ENCODE results near the gene CELF1. TPM values are rescaled to one million over a fixed set of nuclear protein-coding genes. Genes with fewer than 3 reads are reported as not detected.
A peak's percentile ranks its signal among the peaks of the same experiment; 100 is the strongest.

The CELF1 gene
- total RNA-seq, 2 experiments from 2014 or later: 103 to 111 TPM

DNA sequence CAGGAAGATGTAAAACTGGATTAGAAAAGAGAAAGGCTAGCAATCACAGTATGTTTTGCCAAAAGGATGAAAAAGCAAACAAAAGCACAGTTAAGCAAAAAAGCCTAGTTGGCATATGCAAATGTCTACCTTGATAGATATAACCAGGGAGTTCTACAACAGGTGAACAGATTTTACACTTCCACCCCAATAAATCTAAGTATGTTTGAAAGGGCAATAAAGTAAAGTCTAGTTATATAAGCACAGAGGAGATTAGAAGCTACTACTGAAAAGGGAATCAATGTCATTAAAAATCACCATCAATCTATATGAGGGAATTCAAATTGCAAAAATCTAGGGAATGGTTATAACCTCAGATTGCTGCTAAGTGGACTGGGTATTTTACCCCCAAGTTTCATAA lies 49.7 kb downstream of the CELF1 start:
- Histone ChIP-seq H3K4me3 (ENCODE audit: low read length) (no peak overlapping the region), H3K36me3 (ENCODE audit: insufficient read depth, low read length) (peaks cover 29% of the 10 kb centered on the region), H3K27ac (ENCODE audit: low read depth in 1 of 2, low read length in 2 of 2) (no peak overlapping the region), H3K9me3 (ENCODE audit: control insufficient read depth in 1 of 2, insufficient read depth in 1 of 2, low read length in 2 of 2) (no peaks in the 10 kb centered on the region), H3K4me1 (ENCODE audit: insufficient read depth, low read length) (peaks cover 26% of the 10 kb centered on the region), H3K27me3 (ENCODE audit: control insufficient read depth in 1 of 2, insufficient read depth in 2 of 2, low read length in 2 of 2) (no peaks in the 10 kb centered on the region)
- Mint-ChIP-seq H3K9me3 (no peaks in the 10 kb centered on the region), H3K4me1 (ENCODE audit: low read depth) (peaks cover 63% of the 10 kb centered on the region), H3K36me3 (ENCODE audit: low read depth) (peaks cover 54% of the 10 kb centered on the region), H3K27me3 (no peaks in the 10 kb centered on the region), H3K4me3 (no peak overlapping the region), H3K27ac (peak overlapping the region; percentile 5)
- ATAC-seq (ENCODE audit: poor library complexity): no peak
- intact Hi-C loops (cut with DNase I, micrococcal nuclease): no loop called here
- ChIA-PET POLR2A (interaction anchor here (1.0 kb wide), 1 partner anchor 15 kb away, joined by 3 read pairs; no protein-coding TSS in a partner anchor), CTCF (interaction anchor here (1.5 kb wide), 1 partner anchor 8 kb away, joined by 3 read pairs; no protein-coding TSS in a partner anchor)
- no peak for DNase-seq
- TF ChIP-seq, protein P1, sequence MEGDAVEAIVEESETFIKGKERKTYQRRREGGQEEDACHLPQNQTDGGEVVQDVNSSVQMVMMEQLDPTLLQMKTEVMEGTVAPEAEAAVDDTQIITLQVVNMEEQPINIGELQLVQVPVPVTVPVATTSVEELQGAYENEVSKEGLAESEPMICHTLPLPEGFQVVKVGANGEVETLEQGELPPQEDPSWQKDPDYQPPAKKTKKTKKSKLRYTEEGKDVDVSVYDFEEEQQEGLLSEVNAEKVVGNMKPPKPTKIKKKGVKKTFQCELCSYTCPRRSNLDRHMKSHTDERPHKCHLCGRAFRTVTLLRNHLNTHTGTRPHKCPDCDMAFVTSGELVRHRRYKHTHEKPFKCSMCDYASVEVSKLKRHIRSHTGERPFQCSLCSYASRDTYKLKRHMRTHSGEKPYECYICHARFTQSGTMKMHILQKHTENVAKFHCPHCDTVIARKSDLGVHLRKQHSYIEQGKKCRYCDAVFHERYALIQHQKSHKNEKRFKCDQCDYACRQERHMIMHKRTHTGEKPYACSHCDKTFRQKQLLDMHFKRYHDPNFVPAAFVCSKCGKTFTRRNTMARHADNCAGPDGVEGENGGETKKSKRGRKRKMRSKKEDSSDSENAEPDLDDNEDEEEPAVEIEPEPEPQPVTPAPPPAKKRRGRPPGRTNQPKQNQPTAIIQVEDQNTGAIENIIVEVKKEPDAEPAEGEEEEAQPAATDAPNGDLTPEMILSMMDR (IDR thresholded peaks at IDR 0.05): no peak

DNA sequence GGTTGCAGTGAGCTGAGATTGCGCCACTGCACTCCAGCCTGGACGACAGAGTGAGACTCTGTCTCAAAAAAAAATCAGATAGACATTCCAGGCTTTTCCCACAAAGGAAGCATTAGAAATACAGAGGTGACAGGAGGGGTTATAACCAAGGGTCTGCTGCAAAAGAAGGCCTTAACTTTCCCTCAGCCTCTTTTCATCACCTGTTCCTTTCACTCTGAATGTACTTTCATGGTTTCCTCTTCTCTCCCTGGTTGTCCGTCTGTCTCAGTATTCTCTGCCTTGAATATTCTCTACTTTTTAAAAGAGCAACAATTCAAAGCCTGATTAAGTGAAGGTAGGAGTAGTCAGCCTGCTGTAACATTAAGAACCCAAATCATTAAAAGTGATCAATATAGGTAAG lies 50.2 kb downstream of the CELF1 start:
- Mint-ChIP-seq H3K4me3 (no peak overlapping the region), H3K36me3 (ENCODE audit: low read depth) (peaks cover 54% of the 10 kb centered on the region), H3K4me1 (ENCODE audit: low read depth) (peaks cover 59% of the 10 kb centered on the region), H3K9me3 (no peaks in the 10 kb centered on the region), H3K27me3 (no peaks in the 10 kb centered on the region), H3K27ac (peak overlapping the region; percentile 5)
- Histone ChIP-seq H3K27me3 (ENCODE audit: control insufficient read depth in 1 of 2, insufficient read depth in 2 of 2, low read length in 2 of 2) (no peaks in the 10 kb centered on the region), H3K4me3 (ENCODE audit: low read length) (no peak overlapping the region), H3K27ac (ENCODE audit: low read depth in 1 of 2, low read length in 2 of 2) (no peak overlapping the region), H3K4me1 (ENCODE audit: insufficient read depth, low read length) (peaks cover 26% of the 10 kb centered on the region), H3K9me3 (ENCODE audit: control insufficient read depth in 1 of 2, insufficient read depth in 1 of 2, low read length in 2 of 2) (no peaks in the 10 kb centered on the region), H3K36me3 (ENCODE audit: insufficient read depth, low read length) (peaks cover 29% of the 10 kb centered on the region)
- DNase-seq: no peak
- ATAC-seq (ENCODE audit: poor library complexity): no peak
- POLR2A ChIA-PET: no interaction called here
- CTCF ChIA-PET: interaction anchor here (1.5 kb wide), 1 partner anchor 8 kb away, joined by 3 read pairs; no protein-coding TSS in a partner anchor
- TF ChIP-seq, protein P1 (IDR thresholded peaks at IDR 0.05): no peak
- intact Hi-C loops (cut with DNase I, micrococcal nuclease): no loop called here

DNA sequence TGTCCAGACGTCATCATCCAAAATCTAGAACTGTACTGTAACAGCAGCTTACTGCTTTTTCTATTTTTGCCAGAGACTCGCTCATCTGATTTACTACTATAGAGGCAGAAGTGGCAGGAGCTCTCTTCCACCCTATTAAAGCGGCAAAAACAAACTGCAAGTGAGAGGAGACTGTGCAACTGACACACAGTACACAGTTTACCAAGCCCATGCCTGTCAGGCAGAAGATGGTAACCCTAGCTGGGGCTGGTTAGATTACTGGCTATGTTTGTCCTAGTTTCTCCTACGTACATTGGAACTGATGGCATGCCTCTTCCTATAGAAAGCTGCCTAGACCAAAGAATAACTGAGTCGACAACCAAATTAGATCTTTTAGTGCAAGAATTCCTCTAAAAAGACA lies 51.8 kb downstream of the CELF1 start:
- Histone ChIP-seq H3K4me1 (ENCODE audit: insufficient read depth, low read length) (peaks cover 26% of the 10 kb centered on the region), H3K9me3 (ENCODE audit: control insufficient read depth in 1 of 2, insufficient read depth in 1 of 2, low read length in 2 of 2) (no peaks in the 10 kb centered on the region), H3K36me3 (ENCODE audit: insufficient read depth, low read length) (peaks cover 30% of the 10 kb centered on the region), H3K4me3 (ENCODE audit: low read length) (no peak overlapping the region), H3K27me3 (ENCODE audit: control insufficient read depth in 1 of 2, insufficient read depth in 2 of 2, low read length in 2 of 2) (no peaks in the 10 kb centered on the region), H3K27ac (ENCODE audit: low read depth in 1 of 2, low read length in 2 of 2) (no peak overlapping the region)
- ATAC-seq (ENCODE audit: poor library complexity) (no peak), DNase-seq (no peak)
- ChIA-PET CTCF (no interaction called here), POLR2A (interaction anchor here (0.9 kb wide), 1 partner anchor 78 kb away, joined by 3 read pairs; no protein-coding TSS in a partner anchor)
- H3K4me1 Mint-ChIP-seq (ENCODE audit: low read depth): peaks cover 43% of the 10 kb centered on the region
- peak overlapping the region; percentile 15 for H3K27ac Mint-ChIP-seq
- peaks cover 50% of the 10 kb centered on the region for H3K36me3 Mint-ChIP-seq (ENCODE audit: low read depth)
- TF ChIP-seq, protein P1 (IDR thresholded peaks at IDR 0.05): no peak
- intact Hi-C loops (cut with DNase I, micrococcal nuclease): no loop called here
- no peak overlapping the region for H3K4me3 Mint-ChIP-seq
- no peaks in the 10 kb centered on the region for H3K9me3 Mint-ChIP-seq
- no peaks in the 10 kb centered on the region for H3K27me3 Mint-ChIP-seq
